Natural killer cell (primary cell): ENCODE results near the gene CHERP. TPM values are rescaled to one million over a fixed set of nuclear protein-coding genes. Genes with fewer than 3 reads are reported as not detected.

Experiments
- ATAC-seq, 3 donors: fragments of 150-1000 bp in 2 of 3; fragments of 200-7000 bp in 1 of 3; cut with Tn5 transposase; 1 replicate in 1 of 3; 2 replicates in 2 of 3; pipeline ENCODE4 v1.10.0; 2021; ENCODE audit warnings: mild to moderate bottlenecking in 2 of 3, moderate library complexity in 2 of 3
- DNase-seq, 2 donors: peaks; one replicate each; pipeline versions ENCODE4 v3.0.0 to v3.0.0-alpha.2; 2013 to 2021; ENCODE audit warnings: mixed read lengths in 1 of 2
- H3K27ac ChIP-seq: one replicate; pipeline ENCODE4 v1.5.1; 2013; ENCODE audit warnings: mild to moderate bottlenecking, low read length
- H3K27me3 ChIP-seq: one replicate; pipeline ENCODE4 v1.6.1; 2013; ENCODE audit warnings: low read length; ENCODE audit not compliant: control insufficient read depth, insufficient read depth
- H3K36me3 ChIP-seq: one replicate; pipeline ENCODE4 v1.6.1; 2013; ENCODE audit warnings: low read length; ENCODE audit not compliant: control insufficient read depth, insufficient read depth
- H3K4me1 ChIP-seq: one replicate; pipeline ENCODE4 v1.6.1; 2013; ENCODE audit warnings: low read length; ENCODE audit not compliant: control insufficient read depth, insufficient read depth
- H3K4me3 ChIP-seq: one replicate; pipeline ENCODE4 v1.5.1; 2013; ENCODE audit warnings: low read length
- H3K9me3 ChIP-seq: one replicate; pipeline ENCODE4 v1.6.1; 2013; ENCODE audit warnings: low read length; ENCODE audit not compliant: control insufficient read depth, insufficient read depth
- H3K27ac Mint-ChIP-seq, 2 donors: one replicate each; pipeline ENCODE4 v1.8.0; 2022; ENCODE audit warnings: mild to moderate bottlenecking in 2 of 2, mixed read lengths in 2 of 2, moderate library complexity in 1 of 2
- H3K27me3 Mint-ChIP-seq, 2 donors: one replicate each; pipeline ENCODE4 v1.8.0; 2022; ENCODE audit warnings: low read depth in 2 of 2, mixed read lengths in 2 of 2
- H3K36me3 Mint-ChIP-seq: one replicate; pipeline ENCODE4 v1.8.0; 2022; ENCODE audit warnings: mixed read lengths
- H3K4me1 Mint-ChIP-seq, 2 donors: one replicate each; pipeline ENCODE4 v1.8.0; 2022; ENCODE audit warnings: mixed read lengths in 2 of 2
- H3K4me3 Mint-ChIP-seq: one replicate; pipeline ENCODE4 v1.8.0; 2022; ENCODE audit warnings: mild to moderate bottlenecking, moderate library complexity, mixed read lengths
- H3K9me3 Mint-ChIP-seq, 2 donors: one replicate each; pipeline ENCODE4 v1.8.0; 2022; ENCODE audit warnings: mixed read lengths in 2 of 2
- CTCF ChIP-seq: fragments of 200-600 bp; IDR thresholded peaks from one replicate; pipeline ENCODE4 v1.8.0; 2022; ENCODE audit warnings: antibody characterized with exemption
- WGBS: methylation state at CpG from one replicate; pipeline ENCODE4 v1.1.7; 2013; ENCODE audit warnings: missing lambda C conversion rate; ENCODE audit not compliant: insufficient coverage; 5-methylcytosine and 5-hydroxymethylcytosine counted together
- intact Hi-C: fragments of 100-400 bp; cut with micrococcal nuclease; formaldehyde crosslinking; loops from one replicate; pipeline ENCODE4 v1.14.2; 2022
- total RNA-seq, 4 donors: library from RNA; stranded (reverse); fragments of 120-200 nt in 1 of 4; gene quantifications; one replicate each; pipeline versions ENCODE4 v1.2.3 to v1.2.4, GENCODE V29; 2013 to 2022

The CHERP gene
- total RNA-seq, 3 donors from 2014 or later (not counting 1 experiment from before 2014, with no cell fraction given), result 46.5 to 70.8 (median 68.2) TPM

GRCh38 chr19:16571822-16572331 is 29.6 kb upstream of the CHERP start:
- Mint-ChIP-seq H3K36me3 (peaks cover 8% of the 10 kb centered on the region), H3K9me3 (no peaks in the 10 kb centered on the region), H3K27ac (peak overlapping the region; percentile 97 to 99), H3K4me3 (peak overlapping the region; percentile 74), H3K27me3 (no peaks in the 10 kb centered on the region), H3K4me1 (peaks cover 34 to 38% of the 10 kb centered on the region in 2 donors)
- intact Hi-C loops, result loop anchor here (1.0 to 2.0 kb wide), 3 partner anchors 12 to 57 kb away; partner anchors contain the start of genes CHERP and MED26
- Histone ChIP-seq H3K9me3 (no peaks in the 10 kb centered on the region), H3K27me3 (no peaks in the 10 kb centered on the region), H3K4me1 (peaks cover 39% of the 10 kb centered on the region), H3K27ac (peak overlapping the region; percentile 40), H3K36me3 (peaks cover 34% of the 10 kb centered on the region), H3K4me3 (peak overlapping the region; percentile 39)
- ATAC-seq (peak; percentile 32 to 48 (median 36)), DNase-seq (peak in 1 of 2 donors; percentile 66)
- TF ChIP-seq CTCF, result no peak
- under 1% methylated on average over 75 of the region's 75 CpGs for WGBS

GRCh38 chr19:16571283-16571682 is 29.0 kb upstream of the CHERP start:
- DNase-seq, result no peak
- no peak for ATAC-seq
- H3K9me3 ChIP-seq, result no peaks in the 10 kb centered on the region
- H3K27me3 Mint-ChIP-seq, result no peaks in the 10 kb centered on the region
- H3K27ac ChIP-seq, result peak overlapping the region; percentile 40
- H3K27me3 ChIP-seq, result no peaks in the 10 kb centered on the region
- peaks cover 12% of the 10 kb centered on the region for H3K36me3 Mint-ChIP-seq
- peaks cover 44% of the 10 kb centered on the region for H3K4me1 ChIP-seq
- H3K4me1 Mint-ChIP-seq, result peaks cover 40% of the 10 kb centered on the region in 2 donors
- H3K36me3 ChIP-seq, result peaks cover 28% of the 10 kb centered on the region
- H3K27ac Mint-ChIP-seq, result peak overlapping the region; percentile 67 to 99
- peak overlapping the region; percentile 39 for H3K4me3 ChIP-seq
- H3K9me3 Mint-ChIP-seq, result no peaks in the 10 kb centered on the region
- no peak for TF ChIP-seq CTCF
- intact Hi-C loops, result no loop called here
- H3K4me3 Mint-ChIP-seq, result peak overlapping the region; percentile 74
- 17% methylated on average over 6 of the region's 6 CpGs for WGBS

GRCh38 chr19:16569609-16570320 is 27.5 kb upstream of the CHERP start:
- H3K4me3 Mint-ChIP-seq, result peak overlapping the region; percentile 55
- peaks cover 54% of the 10 kb centered on the region for H3K4me1 ChIP-seq
- H3K27ac Mint-ChIP-seq, result no peak overlapping the region
- H3K27me3 Mint-ChIP-seq, result no peaks in the 10 kb centered on the region
- no peaks in the 10 kb centered on the region for H3K9me3 Mint-ChIP-seq
- peaks cover 18% of the 10 kb centered on the region for H3K36me3 ChIP-seq
- intact Hi-C loops, result loop anchor here (5.0 kb wide), 1 partner anchor 132 kb away; no protein-coding TSS in a partner anchor
- H3K9me3 ChIP-seq, result no peaks in the 10 kb centered on the region
- peaks cover 35 to 36% of the 10 kb centered on the region in 2 donors for H3K4me1 Mint-ChIP-seq
- ATAC-seq (no peak), DNase-seq (no peak)
- no peaks in the 10 kb centered on the region for H3K27me3 ChIP-seq
- no peak for TF ChIP-seq CTCF
- no peak overlapping the region for H3K27ac ChIP-seq
- H3K4me3 ChIP-seq, result no peak overlapping the region
- peaks cover 8% of the 10 kb centered on the region for H3K36me3 Mint-ChIP-seq
- WGBS, result 98% methylated on average over 17 of the region's 17 CpGs
